GM19351 (cell line): ENCODE data around the gene OR5K2.

Experiments used
- ATAC-seq: cut with Tn5 transposase; IDR thresholded peaks from one replicate; pipeline ENCODE4 v1.9.1; 2021; ENCODE audit warnings: mild to moderate bottlenecking, moderate library complexity; ENCODE audit not compliant: unreplicated experiment

OR5K2 gene

GRCh38 chr3:98497381-98497780, at the start of gene OR5K2:
OR5K2 (plus strand) TSS chr3:98497681; CDS start chr3:98497681, 0 bp downstream.
- no peak for ATAC-seq

- no peak for ATAC-seq
Observed at GRCh38 chr3:98449606-98450193, 47.8 kb upstream of the OR5K2 start.

DNA sequence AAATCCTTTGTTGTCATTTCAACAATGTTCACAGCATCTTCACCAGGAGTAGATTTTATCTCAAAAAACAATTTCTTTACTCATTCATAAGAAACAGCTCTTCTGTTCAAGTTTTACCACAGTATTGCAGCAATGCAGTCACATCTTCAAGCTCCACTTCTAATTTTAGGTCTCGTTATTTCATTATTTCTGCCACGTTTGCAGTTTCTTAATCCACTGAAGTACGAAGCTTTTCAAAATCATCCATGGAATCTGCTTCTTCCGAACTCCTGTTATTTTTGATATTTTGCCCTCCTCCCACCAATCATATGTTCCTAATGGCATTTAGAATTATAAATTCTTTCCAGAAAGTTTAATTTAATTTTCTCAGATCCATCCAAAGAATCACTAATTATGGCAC, 47.1 kb upstream of the OR5K2 start:
- ATAC-seq: no peak

DNA sequence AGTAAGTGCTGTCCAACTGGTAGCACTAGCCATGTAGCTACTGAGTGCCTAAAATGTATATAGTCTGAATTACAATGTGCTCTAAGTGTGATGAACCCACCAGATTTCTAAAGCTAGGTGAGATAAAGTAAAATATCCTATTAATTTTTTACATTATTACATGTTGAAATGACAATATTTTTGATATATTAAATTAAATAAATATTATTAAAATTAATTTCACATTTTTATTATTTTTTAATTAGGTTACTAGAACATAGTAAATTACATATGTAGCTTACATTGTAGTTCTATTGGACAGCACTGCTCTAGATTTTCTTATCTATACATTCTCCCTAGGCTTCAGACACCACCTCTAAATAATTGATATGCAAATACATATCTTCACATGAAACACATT, 43.7 kb upstream of the OR5K2 start:
- no peak for ATAC-seq

DNA sequence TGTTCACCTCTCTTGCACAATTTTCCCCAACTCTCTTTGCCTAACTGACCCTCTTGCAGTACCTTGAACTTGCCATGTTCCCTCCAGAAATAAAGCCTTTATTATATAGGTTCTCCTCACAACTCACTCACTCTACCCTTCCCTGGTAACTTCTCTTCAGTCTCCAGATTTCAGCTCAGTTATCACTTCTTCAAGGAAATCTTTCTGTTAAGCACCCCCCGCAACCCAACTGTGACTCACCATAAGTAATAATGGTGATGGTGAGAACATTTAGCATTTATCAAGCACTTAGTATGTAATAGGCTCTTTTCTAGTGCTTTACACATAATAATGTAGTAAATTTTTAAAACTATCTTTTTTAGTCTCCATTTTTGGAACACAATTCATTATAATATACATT, 42.6 kb upstream of the OR5K2 start:
- no peak for ATAC-seq

DNA sequence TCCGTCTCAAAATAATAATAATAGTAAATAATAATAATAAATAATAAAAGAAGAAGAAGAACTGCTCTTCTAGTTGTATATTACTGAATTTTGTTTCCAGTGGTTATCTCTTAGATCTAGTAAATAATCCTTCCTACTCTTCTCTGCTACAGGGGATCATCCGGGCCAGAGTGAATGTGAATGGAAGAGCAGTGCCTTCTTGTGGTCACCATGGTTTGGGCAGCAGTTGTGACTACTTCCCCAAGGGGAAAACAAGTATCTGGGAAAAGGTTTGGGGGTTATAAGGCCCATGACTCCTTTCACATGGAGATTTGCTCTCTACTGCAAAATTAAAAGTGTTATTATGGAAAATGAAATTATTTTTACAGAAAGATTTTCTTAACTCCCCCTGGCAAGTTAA, 39.9 kb upstream of the OR5K2 start:
- ATAC-seq: no peak

DNA sequence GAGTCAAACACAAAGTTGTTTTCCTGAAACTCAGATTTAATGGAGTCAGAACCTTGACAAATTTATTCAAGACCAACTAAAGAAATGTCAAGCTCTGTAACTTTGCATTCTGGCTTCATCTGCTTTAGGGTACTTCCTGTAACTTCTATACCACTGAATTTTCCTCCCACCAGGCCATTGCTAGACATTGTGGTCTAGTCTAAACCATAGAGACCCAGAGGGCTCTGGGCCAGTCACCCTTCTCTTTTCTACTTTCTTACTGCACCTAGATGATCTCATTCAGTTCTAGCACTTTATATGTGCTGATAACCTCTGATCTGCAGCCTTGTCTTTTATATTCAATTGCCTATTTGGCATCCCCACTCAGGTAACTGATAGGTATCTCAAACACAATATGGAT, 37.3 kb upstream of the OR5K2 start:
- ATAC-seq: peak; percentile 69

DNA sequence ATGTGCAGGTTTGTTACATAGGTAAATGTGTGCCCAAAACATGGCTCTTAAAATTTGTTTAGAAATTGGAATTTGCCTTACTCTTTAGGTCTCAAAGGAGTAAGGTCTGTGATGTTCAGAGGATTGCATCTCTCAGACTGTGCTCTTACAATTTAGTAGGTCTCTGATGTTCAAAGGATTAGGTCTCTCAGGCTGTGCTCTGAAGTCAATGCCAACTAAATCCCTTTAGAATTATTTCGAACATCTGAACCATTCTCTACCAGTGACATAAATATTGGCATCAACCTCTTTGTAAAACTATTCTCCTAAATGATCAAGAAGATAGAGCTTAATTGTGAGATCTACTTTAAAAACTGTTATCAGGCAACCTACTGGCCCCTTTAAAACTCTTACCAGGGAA, 34.6 kb upstream of the OR5K2 start, which contains the start of gene OR5K1:
Gene OR5K1, plus strand, starts transcription at position 301 of the 400 bp plus-strand sequence. CDS start 6,376 bp downstream, outside the sequence.
- no peak for ATAC-seq

GRCh38 chr3:98482717-98483482, 14.6 kb upstream of the OR5K2 start:
- no peak for ATAC-seq

- ATAC-seq: no peak
Observed at GRCh38 chr3:98483626-98484025, 13.9 kb upstream of the OR5K2 start.

- no peak for ATAC-seq
Observed at GRCh38 chr3:98500019-98500418, 2.5 kb downstream of the OR5K2 start.

GRCh38 chr3:98501270-98501669, 3.8 kb downstream of the OR5K2 start:
- ATAC-seq: no peak

- ATAC-seq: no peak
Observed at GRCh38 chr3:98501863-98502576, 4.5 kb downstream of the OR5K2 start.

GRCh38 chr3:98504539-98504938, 7.1 kb downstream of the OR5K2 start:
- no peak for ATAC-seq

GRCh38 chr3:98508582-98508981, 11.1 kb downstream of the OR5K2 start:
- ATAC-seq: no peak

DNA sequence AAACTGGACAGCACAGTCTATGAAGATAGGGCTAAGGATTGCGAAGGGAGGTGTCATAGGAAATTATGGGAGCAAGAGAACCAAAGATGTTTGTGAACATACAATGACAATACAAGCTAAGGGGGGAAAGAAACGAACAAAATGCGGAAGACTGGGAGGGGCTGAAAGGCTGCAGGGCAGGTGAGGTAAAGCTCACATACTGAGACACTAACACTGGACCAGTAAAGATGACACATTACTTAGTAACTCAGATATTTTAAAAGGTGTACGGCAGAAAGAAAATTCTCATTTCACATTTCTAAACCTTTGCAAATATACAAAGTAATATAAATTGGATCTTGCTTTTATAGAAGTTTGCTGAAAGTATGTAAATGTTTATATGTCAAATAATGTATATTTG, 15.1 kb downstream of the OR5K2 start:
- no peak for ATAC-seq

- no peak for ATAC-seq
Observed at GRCh38 chr3:98513091-98513511, 15.6 kb downstream of the OR5K2 start.

DNA sequence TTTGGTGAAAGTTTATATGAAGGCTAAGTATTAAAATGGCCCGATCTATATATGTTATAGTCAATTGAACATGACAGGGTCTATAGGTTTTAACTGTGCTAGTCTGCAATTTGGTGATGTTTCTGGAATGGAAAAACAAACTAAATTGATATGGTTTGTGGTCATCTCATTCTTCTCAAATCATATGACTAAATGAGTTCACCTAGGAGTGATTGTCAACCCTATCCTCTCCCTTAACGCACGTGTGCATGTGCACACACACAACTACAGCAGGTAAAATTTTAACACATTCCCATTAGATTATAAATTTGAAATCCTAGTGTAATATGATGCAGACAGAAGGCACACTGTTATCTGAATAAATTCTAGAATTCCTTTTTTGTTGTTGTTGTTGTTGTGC, 16.3 kb downstream of the OR5K2 start:
- no peak for ATAC-seq

GRCh38 chr3:98514948-98515347, 17.5 kb downstream of the OR5K2 start:
- ATAC-seq: no peak

GRCh38 chr3:98518816-98519215, 21.3 kb downstream of the OR5K2 start:
- no peak for ATAC-seq

GRCh38 chr3:98519351-98519750, 21.9 kb downstream of the OR5K2 start:
- ATAC-seq: no peak
